Body of pancreas (tissue), 4 donors: Measurements from ENCODE around the gene KIF16B.

Source experiments
- CTCF ChIP-seq, 7 experiments: fragments of 450-650 bp in 4 of 7; fragments of 200-600 bp in 3 of 7; sonication (generic) in 3 of 7; IDR thresholded peaks; one replicate each; pipeline ENCODE4 v1.5.1; 2016 to 2019; ENCODE audit warnings: antibody characterized with exemption in 7 of 7
- POLR2A ChIP-seq, 3 donors: fragments of 450-650 bp; IDR thresholded peaks; one replicate each; pipeline ENCODE4 v1.6.1; 2016; ENCODE audit warnings: antibody characterized with exemption in 3 of 3, mild to moderate bottlenecking in 2 of 3

- TF ChIP-seq POLR2A (IDR thresholded peaks at IDR 0.05) (no peak), CTCF (IDR thresholded peaks at IDR 0.05) (no peak)
These were observed 329.8 kb downstream of the KIF16B start for GRCh38 chr20:16243470-16243869.
